ENCODE measurements around the gene NEURL1B.

DNA sequence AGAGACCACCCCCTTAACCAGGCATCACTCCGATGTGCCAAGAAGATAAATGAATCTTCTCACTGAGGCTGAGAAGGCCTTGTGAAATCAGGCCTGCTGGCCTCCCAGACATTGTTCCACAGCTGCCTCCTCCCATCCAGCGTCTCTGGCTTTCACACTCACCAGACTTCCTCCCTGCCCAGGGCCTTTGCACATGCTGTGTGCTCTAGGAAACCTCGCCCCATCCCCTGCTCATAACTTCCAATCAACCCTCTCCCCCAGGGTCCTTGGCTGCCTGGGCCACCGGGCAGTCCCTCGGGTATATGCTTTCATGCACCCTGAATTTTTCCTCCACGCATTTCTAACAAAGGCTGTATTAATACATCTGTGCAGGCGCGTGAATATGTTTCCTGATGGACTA, 71.5 kb downstream of the NEURL1B start:
- TF ChIP-seq, protein P1, sequence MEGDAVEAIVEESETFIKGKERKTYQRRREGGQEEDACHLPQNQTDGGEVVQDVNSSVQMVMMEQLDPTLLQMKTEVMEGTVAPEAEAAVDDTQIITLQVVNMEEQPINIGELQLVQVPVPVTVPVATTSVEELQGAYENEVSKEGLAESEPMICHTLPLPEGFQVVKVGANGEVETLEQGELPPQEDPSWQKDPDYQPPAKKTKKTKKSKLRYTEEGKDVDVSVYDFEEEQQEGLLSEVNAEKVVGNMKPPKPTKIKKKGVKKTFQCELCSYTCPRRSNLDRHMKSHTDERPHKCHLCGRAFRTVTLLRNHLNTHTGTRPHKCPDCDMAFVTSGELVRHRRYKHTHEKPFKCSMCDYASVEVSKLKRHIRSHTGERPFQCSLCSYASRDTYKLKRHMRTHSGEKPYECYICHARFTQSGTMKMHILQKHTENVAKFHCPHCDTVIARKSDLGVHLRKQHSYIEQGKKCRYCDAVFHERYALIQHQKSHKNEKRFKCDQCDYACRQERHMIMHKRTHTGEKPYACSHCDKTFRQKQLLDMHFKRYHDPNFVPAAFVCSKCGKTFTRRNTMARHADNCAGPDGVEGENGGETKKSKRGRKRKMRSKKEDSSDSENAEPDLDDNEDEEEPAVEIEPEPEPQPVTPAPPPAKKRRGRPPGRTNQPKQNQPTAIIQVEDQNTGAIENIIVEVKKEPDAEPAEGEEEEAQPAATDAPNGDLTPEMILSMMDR (IDR thresholded peaks at IDR 0.05; ENCODE audit: insufficient read depth, low read depth, low read length): no peak
- TF ChIP-seq EZH2 (IDR thresholded peaks at IDR 0.05; ENCODE audit: insufficient read depth, low read length): no peak
